Measurements from ENCODE around the gene RNU6-1.

RNU6-1 gene

GRCh38 chr15:67859331-67859946 lies 19.6 kb upstream of the RNU6-1 start:
- Histone ChIP-seq H3K9me3 (ENCODE audit: control insufficient read depth in 2 of 2, low read length in 2 of 2) (no peaks in the 10 kb centered on the region), H3K9ac (ENCODE audit: low read depth in 1 of 2, low read length in 2 of 2) (no peak overlapping the region), H3K36me3 (ENCODE audit: control insufficient read depth in 2 of 2, insufficient read depth in 2 of 2, low read length in 2 of 2) (no peaks in the 10 kb centered on the region), H3K27ac (ENCODE audit: low read depth in 2 of 2, low read length in 2 of 2) (no peak overlapping the region), H3K4me3 (ENCODE audit: low read length in 2 of 2) (no peak overlapping the region), H3K27me3 (ENCODE audit: control insufficient read depth in 2 of 2, insufficient read depth in 2 of 2, low read length in 2 of 2) (no peaks in the 10 kb centered on the region), H3K4me1 (ENCODE audit: control insufficient read depth in 2 of 2, insufficient read depth in 2 of 2, low read length in 2 of 2) (peaks cover 8% of the 10 kb centered on the region in 2 donors)

GRCh38 chr15:67857220-67857619 lies 17.4 kb upstream of the RNU6-1 start:
- no peaks in the 10 kb centered on the region for H3K9me3 ChIP-seq (ENCODE audit: control insufficient read depth in 2 of 2, low read length in 2 of 2)
- no peaks in the 10 kb centered on the region for H3K4me1 ChIP-seq (ENCODE audit: control insufficient read depth in 2 of 2, insufficient read depth in 2 of 2, low read length in 2 of 2)
- H3K36me3 ChIP-seq (ENCODE audit: control insufficient read depth in 2 of 2, insufficient read depth in 2 of 2, low read length in 2 of 2): no peaks in the 10 kb centered on the region
- no peak overlapping the region for H3K27ac ChIP-seq (ENCODE audit: low read depth in 2 of 2, low read length in 2 of 2)
- no peak overlapping the region for H3K9ac ChIP-seq (ENCODE audit: low read depth in 1 of 2, low read length in 2 of 2)
- H3K4me3 ChIP-seq (ENCODE audit: low read length in 2 of 2): no peak overlapping the region
- no peaks in the 10 kb centered on the region for H3K27me3 ChIP-seq (ENCODE audit: control insufficient read depth in 2 of 2, insufficient read depth in 2 of 2, low read length in 2 of 2)

GRCh38 chr15:67855842-67856241 lies 16.0 kb upstream of the RNU6-1 start:
- H3K36me3 ChIP-seq (ENCODE audit: control insufficient read depth in 2 of 2, insufficient read depth in 2 of 2, low read length in 2 of 2): no peaks in the 10 kb centered on the region
- no peaks in the 10 kb centered on the region for H3K27me3 ChIP-seq (ENCODE audit: control insufficient read depth in 2 of 2, insufficient read depth in 2 of 2, low read length in 2 of 2)
- H3K4me3 ChIP-seq (ENCODE audit: low read length in 2 of 2): no peak overlapping the region
- no peaks in the 10 kb centered on the region for H3K4me1 ChIP-seq (ENCODE audit: control insufficient read depth in 2 of 2, insufficient read depth in 2 of 2, low read length in 2 of 2)
- no peak overlapping the region for H3K27ac ChIP-seq (ENCODE audit: low read depth in 2 of 2, low read length in 2 of 2)
- H3K9ac ChIP-seq (ENCODE audit: low read depth in 1 of 2, low read length in 2 of 2): no peak overlapping the region
- no peaks in the 10 kb centered on the region for H3K9me3 ChIP-seq (ENCODE audit: control insufficient read depth in 2 of 2, low read length in 2 of 2)

- Histone ChIP-seq H3K27me3 (ENCODE audit: control insufficient read depth in 2 of 2, insufficient read depth in 2 of 2, low read length in 2 of 2) (no peaks in the 10 kb centered on the region), H3K9ac (ENCODE audit: low read depth in 1 of 2, low read length in 2 of 2) (no peak overlapping the region), H3K9me3 (ENCODE audit: control insufficient read depth in 2 of 2, low read length in 2 of 2) (no peaks in the 10 kb centered on the region), H3K27ac (ENCODE audit: low read depth in 2 of 2, low read length in 2 of 2) (no peak overlapping the region), H3K36me3 (ENCODE audit: control insufficient read depth in 2 of 2, insufficient read depth in 2 of 2, low read length in 2 of 2) (no peaks in the 10 kb centered on the region), H3K4me3 (ENCODE audit: low read length in 2 of 2) (no peak overlapping the region), H3K4me1 (ENCODE audit: control insufficient read depth in 2 of 2, insufficient read depth in 2 of 2, low read length in 2 of 2) (no peaks in the 10 kb centered on the region)
These were observed 14.5 kb upstream of the RNU6-1 start for GRCh38 chr15:67854358-67854757.

- no peaks in the 10 kb centered on the region for H3K4me1 ChIP-seq (ENCODE audit: control insufficient read depth in 2 of 2, insufficient read depth in 2 of 2, low read length in 2 of 2)
These were observed 13.6 kb upstream of the RNU6-1 start for GRCh38 chr15:67853454-67853853.

GRCh38 chr15:67852418-67852817 lies 12.6 kb upstream of the RNU6-1 start:
- Histone ChIP-seq H3K4me1 (ENCODE audit: control insufficient read depth in 2 of 2, insufficient read depth in 2 of 2, low read length in 2 of 2) (no peaks in the 10 kb centered on the region), H3K36me3 (ENCODE audit: control insufficient read depth in 2 of 2, insufficient read depth in 2 of 2, low read length in 2 of 2) (no peaks in the 10 kb centered on the region), H3K4me3 (ENCODE audit: low read length in 2 of 2) (no peak overlapping the region), H3K9me3 (ENCODE audit: control insufficient read depth in 2 of 2, low read length in 2 of 2) (no peaks in the 10 kb centered on the region), H3K27me3 (ENCODE audit: control insufficient read depth in 2 of 2, insufficient read depth in 2 of 2, low read length in 2 of 2) (no peaks in the 10 kb centered on the region), H3K27ac (ENCODE audit: low read depth in 2 of 2, low read length in 2 of 2) (no peak overlapping the region), H3K9ac (ENCODE audit: low read depth in 1 of 2, low read length in 2 of 2) (no peak overlapping the region)

More at GRCh38 chr15:67853454-67853853, 13.6 kb upstream of the RNU6-1 start:
- Histone ChIP-seq H3K36me3 (ENCODE audit: control insufficient read depth in 2 of 2, insufficient read depth in 2 of 2, low read length in 2 of 2) (no peaks in the 10 kb centered on the region), H3K9me3 (ENCODE audit: control insufficient read depth in 2 of 2, low read length in 2 of 2) (no peaks in the 10 kb centered on the region), H3K27me3 (ENCODE audit: control insufficient read depth in 2 of 2, insufficient read depth in 2 of 2, low read length in 2 of 2) (no peaks in the 10 kb centered on the region), H3K9ac (ENCODE audit: low read depth in 1 of 2, low read length in 2 of 2) (no peak overlapping the region), H3K27ac (ENCODE audit: low read depth in 2 of 2, low read length in 2 of 2) (no peak overlapping the region), H3K4me3 (ENCODE audit: low read length in 2 of 2) (no peak overlapping the region)

GRCh38 chr15:67850994-67851571 lies 11.2 kb upstream of the RNU6-1 start:
- Histone ChIP-seq H3K4me1 (ENCODE audit: control insufficient read depth in 2 of 2, insufficient read depth in 2 of 2, low read length in 2 of 2) (no peaks in the 10 kb centered on the region), H3K4me3 (ENCODE audit: low read length in 2 of 2) (no peak overlapping the region), H3K27me3 (ENCODE audit: control insufficient read depth in 2 of 2, insufficient read depth in 2 of 2, low read length in 2 of 2) (no peaks in the 10 kb centered on the region), H3K9me3 (ENCODE audit: control insufficient read depth in 2 of 2, low read length in 2 of 2) (no peaks in the 10 kb centered on the region), H3K9ac (ENCODE audit: low read depth in 1 of 2, low read length in 2 of 2) (no peak overlapping the region), H3K36me3 (ENCODE audit: control insufficient read depth in 2 of 2, insufficient read depth in 2 of 2, low read length in 2 of 2) (no peaks in the 10 kb centered on the region), H3K27ac (ENCODE audit: low read depth in 2 of 2, low read length in 2 of 2) (no peak overlapping the region)

GRCh38 chr15:67850336-67850735 lies 10.5 kb upstream of the RNU6-1 start:
- H3K27me3 ChIP-seq (ENCODE audit: control insufficient read depth in 2 of 2, insufficient read depth in 2 of 2, low read length in 2 of 2): no peaks in the 10 kb centered on the region
- no peaks in the 10 kb centered on the region for H3K9me3 ChIP-seq (ENCODE audit: control insufficient read depth in 2 of 2, low read length in 2 of 2)
- H3K27ac ChIP-seq (ENCODE audit: low read depth in 2 of 2, low read length in 2 of 2): no peak overlapping the region
- H3K36me3 ChIP-seq (ENCODE audit: control insufficient read depth in 2 of 2, insufficient read depth in 2 of 2, low read length in 2 of 2): no peaks in the 10 kb centered on the region
- H3K4me3 ChIP-seq (ENCODE audit: low read length in 2 of 2): no peak overlapping the region
- H3K4me1 ChIP-seq (ENCODE audit: control insufficient read depth in 2 of 2, insufficient read depth in 2 of 2, low read length in 2 of 2): no peaks in the 10 kb centered on the region
- no peak overlapping the region for H3K9ac ChIP-seq (ENCODE audit: low read depth in 1 of 2, low read length in 2 of 2)

GRCh38 chr15:67849538-67849937 lies 9.7 kb upstream of the RNU6-1 start:
- Histone ChIP-seq H3K27me3 (ENCODE audit: control insufficient read depth in 2 of 2, insufficient read depth in 2 of 2, low read length in 2 of 2) (no peaks in the 10 kb centered on the region), H3K27ac (ENCODE audit: low read depth in 2 of 2, low read length in 2 of 2) (no peak overlapping the region), H3K4me3 (ENCODE audit: low read length in 2 of 2) (no peak overlapping the region), H3K9ac (ENCODE audit: low read depth in 1 of 2, low read length in 2 of 2) (no peak overlapping the region), H3K36me3 (ENCODE audit: control insufficient read depth in 2 of 2, insufficient read depth in 2 of 2, low read length in 2 of 2) (no peaks in the 10 kb centered on the region), H3K9me3 (ENCODE audit: control insufficient read depth in 2 of 2, low read length in 2 of 2) (no peaks in the 10 kb centered on the region), H3K4me1 (ENCODE audit: control insufficient read depth in 2 of 2, insufficient read depth in 2 of 2, low read length in 2 of 2) (no peaks in the 10 kb centered on the region)

- Histone ChIP-seq H3K27me3 (ENCODE audit: control insufficient read depth in 2 of 2, insufficient read depth in 2 of 2, low read length in 2 of 2) (no peaks in the 10 kb centered on the region), H3K4me3 (ENCODE audit: low read length in 2 of 2) (no peak overlapping the region), H3K9me3 (ENCODE audit: control insufficient read depth in 2 of 2, low read length in 2 of 2) (no peaks in the 10 kb centered on the region), H3K27ac (ENCODE audit: low read depth in 2 of 2, low read length in 2 of 2) (no peak overlapping the region), H3K4me1 (ENCODE audit: control insufficient read depth in 2 of 2, insufficient read depth in 2 of 2, low read length in 2 of 2) (peaks cover 4 to 5% of the 10 kb centered on the region in 2 donors), H3K36me3 (ENCODE audit: control insufficient read depth in 2 of 2, insufficient read depth in 2 of 2, low read length in 2 of 2) (no peaks in the 10 kb centered on the region), H3K9ac (ENCODE audit: low read depth in 1 of 2, low read length in 2 of 2) (no peak overlapping the region)
These were observed 6.1 kb upstream of the RNU6-1 start for GRCh38 chr15:67845974-67846373.
